K562 (cell line): ENCODE results near the gene ASIC3. TPM values are rescaled to one million over a fixed set of nuclear protein-coding genes. Genes with fewer than 3 reads are reported as not detected.

Experiments used
- CHAMP1 ChIP-seq: fragments of 450-650 bp; IDR thresholded peaks from 2 replicates; pipeline ENCODE4 v1.6.1; 2016; ENCODE audit warnings: mild to moderate bottlenecking
- DNMT1 ChIP-seq: fragments of 450-650 bp; IDR thresholded peaks from 2 replicates; pipeline ENCODE4 v1.6.1; 2016; ENCODE audit warnings: antibody characterized with exemption, mild to moderate bottlenecking
- MAZ ChIP-seq, 2 experiments: fragments of 450-650 bp in 1 of 2; sonication (generic) in 1 of 2; formaldehyde crosslinking; IDR thresholded peaks in 1 of 2; conservative IDR thresholded peaks in 1 of 2; 2 replicates each; pipeline versions ENCODE4 v1.4.0 to v1.5.0; 2020; ENCODE audit warnings: mild to moderate bottlenecking in 1 of 2, missing genetic modification reagents in 1 of 2
- MLX ChIP-seq, 2 experiments: fragments of 450-650 bp in 1 of 2; sonication (generic) in 1 of 2; formaldehyde crosslinking; conservative IDR thresholded peaks; 2 replicates each; pipeline versions ENCODE4 v1.4.0 to v1.8.1; 2020 to 2022; ENCODE audit warnings: mild to moderate bottlenecking in 1 of 2, missing genetic modification reagents in 1 of 2
- NCOA1 ChIP-seq: fragments of 450-650 bp; IDR thresholded peaks from 2 replicates; pipeline ENCODE4 v1.6.1; 2016; ENCODE audit warnings: low read depth
- NRF1 ChIP-seq, 2 experiments: fragments of 450-650 bp; IDR thresholded peaks in 1 of 2; conservative IDR thresholded peaks in 1 of 2; 2 replicates each; pipeline ENCODE4 v1.6.1; 2014; ENCODE audit warnings: mild to moderate bottlenecking in 2 of 2
- PATZ1 ChIP-seq: fragments of 250-450 bp; sonication (Bioruptor Pico); IDR thresholded peaks from 2 replicates; pipeline ENCODE4 v1.5.0; 2020; ENCODE audit warnings: mild to moderate bottlenecking, borderline replicate concordance
- RREB1 ChIP-seq: fragments of 250-450 bp; sonication (Bioruptor Pico); IDR thresholded peaks from 2 replicates; pipeline ENCODE4 v1.4.0; 2020
- SRSF7 ChIP-seq: fragments of 200-400 bp; formaldehyde crosslinking; optimal IDR thresholded peaks from 2 replicates; pipeline ENCODE3; 2017; ENCODE audit warnings: mild to moderate bottlenecking, low read depth, low read length
- TAF1 ChIP-seq: IDR thresholded peaks from 2 replicates; pipeline ENCODE4 v1.6.1; 2011; ENCODE audit warnings: mild to moderate bottlenecking, low read length, moderate library complexity; ENCODE audit not compliant: insufficient read depth, control insufficient read depth, severe bottlenecking; ENCODE audit errors: extremely low read depth
- ZBTB2 ChIP-seq: fragments of 450-650 bp; IDR thresholded peaks from 2 replicates; pipeline ENCODE4 v1.6.1; 2016; ENCODE audit warnings: antibody characterized with exemption
- ZNF140 ChIP-seq: fragments of 250-450 bp; sonication (Bioruptor Pico); IDR thresholded peaks from 2 replicates; pipeline ENCODE4 v1.8.0; 2021; ENCODE audit warnings: moderate library complexity, mild to moderate bottlenecking, inconsistent platforms
- ZNF175 ChIP-seq: fragments of 200-800 bp; sonication (Bioruptor generic); IDR thresholded peaks from 2 replicates; pipeline ENCODE4 v1.6.1; 2016; ENCODE audit warnings: low read depth, mild to moderate bottlenecking, missing genetic modification characterization, missing compliant biosample characterization
- polyA plus RNA-seq, 8 experiments: library from polyadenylated mRNA; depleted of rRNA in 4 of 8; stranded (reverse) in 5 of 8; unstranded in 3 of 8; fragments of >200 nt; fragmentation: Nextera tagmentation in 2 of 8; fragmentation: Illumina TruSeq in 1 of 8; extraction: Ambion mirVana in 2 of 8; extraction: Trizol in 1 of 8; gene quantifications; 2 replicates each; pipeline versions ENCODE4 v1.2.1 to v1.2.3, GENCODE V29; 2011 to 2014; ENCODE audit warnings: inconsistent platforms in 1 of 8, missing spikeins in 1 of 8
- total RNA-seq, 7 experiments: library from RNA; depleted of rRNA in 6 of 7; stranded (reverse); fragments of >200 nt in 6 of 7; fragmentation: Illumina TruSeq in 2 of 7; extraction: Trizol in 2 of 7; gene quantifications; 2 replicates each; pipeline versions ENCODE4 v1.2.1 to v1.2.3, GENCODE V29; 2011 to 2021; ENCODE audit warnings: low replicate concordance in 1 of 7

ASIC3 gene
- total and polyA plus RNA-seq, 9 of the 15 experiments (the other 6 are each of a cell fraction or from before 2014, with no cell fraction given), result 0.11 to 5.0 (median 0.87) TPM

- TF ChIP-seq ZBTB2 (peak; percentile 56), DNMT1 (no peak), ZNF175 (CRISPR knock-in tag) (peak; percentile 97), TAF1 (peak; percentile 12), SRSF7 (no peak), NCOA1 (peak; percentile 32; the same call in 1 of the 2 replicates), CHAMP1 (no peak), RREB1 (CRISPR knock-in tag) (no peak), MAZ (CRISPR knock-in tag; conservative IDR thresholded peaks at IDR 0.05 in 1 of 2, IDR thresholded peaks at IDR 0.05 in 1 of 2) (peak; percentile 99), ZNF140 (CRISPR knock-in tag) (no peak), MLX (CRISPR knock-in tag; conservative IDR thresholded peaks at IDR 0.05) (no peak), NRF1 (conservative IDR thresholded peaks at IDR 0.05 in 1 of 2, IDR thresholded peaks at IDR 0.05 in 1 of 2) (peak; percentile 77 to 81), PATZ1 (CRISPR knock-in tag) (no peak)
These were observed 11.2 kb downstream of the ASIC3 start, which contains the start of gene SLC4A2 (continued) for GRCh38 chr7:151059367-151060112.
